ENCODE results near the gene DPYSL5.

DPYSL5 gene

GRCh38 chr2:26988058-26988860, 140.3 kb downstream of the DPYSL5 start:
- Mint-ChIP-seq H3K36me3 (no peaks in the 10 kb centered on the region), H3K4me3 (no peak overlapping the region), H3K4me1 (no peaks in the 10 kb centered on the region), H3K9me3 (no peaks in the 10 kb centered on the region), H3K27me3 (no peaks in the 10 kb centered on the region), H3K27ac (no peak overlapping the region)

- Mint-ChIP-seq H3K36me3 (no peaks in the 10 kb centered on the region), H3K9me3 (no peaks in the 10 kb centered on the region), H3K4me1 (no peaks in the 10 kb centered on the region), H3K4me3 (no peak overlapping the region), H3K27me3 (no peaks in the 10 kb centered on the region), H3K27ac (no peak overlapping the region)
These were observed 141.2 kb downstream of the DPYSL5 start for GRCh38 chr2:26989156-26989555.

- no peaks in the 10 kb centered on the region for H3K27me3 Mint-ChIP-seq
- H3K4me1 Mint-ChIP-seq: no peaks in the 10 kb centered on the region
- H3K27ac Mint-ChIP-seq: no peak overlapping the region
- H3K36me3 Mint-ChIP-seq: no peaks in the 10 kb centered on the region
- H3K4me3 Mint-ChIP-seq: no peak overlapping the region
- H3K9me3 Mint-ChIP-seq: no peaks in the 10 kb centered on the region
These were observed 143.8 kb downstream of the DPYSL5 start for GRCh38 chr2:26991717-26992116.

GRCh38 chr2:26993768-26994167, 145.8 kb downstream of the DPYSL5 start:
- H3K27me3 Mint-ChIP-seq: no peaks in the 10 kb centered on the region
- no peak overlapping the region for H3K27ac Mint-ChIP-seq
- no peaks in the 10 kb centered on the region for H3K36me3 Mint-ChIP-seq
- H3K4me1 Mint-ChIP-seq: no peaks in the 10 kb centered on the region
- no peaks in the 10 kb centered on the region for H3K9me3 Mint-ChIP-seq
- H3K4me3 Mint-ChIP-seq: no peak overlapping the region

GRCh38 chr2:26994983-26995382, 147.1 kb downstream of the DPYSL5 start:
- no peaks in the 10 kb centered on the region for H3K9me3 Mint-ChIP-seq
- H3K27ac Mint-ChIP-seq: no peak overlapping the region
- no peaks in the 10 kb centered on the region for H3K27me3 Mint-ChIP-seq
- H3K4me3 Mint-ChIP-seq: no peak overlapping the region
- no peaks in the 10 kb centered on the region for H3K36me3 Mint-ChIP-seq
- H3K4me1 Mint-ChIP-seq: no peaks in the 10 kb centered on the region

GRCh38 chr2:26997394-26997793, 149.5 kb downstream of the DPYSL5 start:
- Mint-ChIP-seq H3K27ac (no peak overlapping the region), H3K36me3 (no peaks in the 10 kb centered on the region), H3K4me1 (no peaks in the 10 kb centered on the region), H3K4me3 (no peak overlapping the region), H3K27me3 (no peaks in the 10 kb centered on the region), H3K9me3 (no peaks in the 10 kb centered on the region)

- no peak overlapping the region for H3K27ac Mint-ChIP-seq
These were observed 150.4 kb downstream of the DPYSL5 start for GRCh38 chr2:26998323-26998722.

More at GRCh38 chr2:26998323-26998722, 150.4 kb downstream of the DPYSL5 start:
- Mint-ChIP-seq H3K9me3 (no peaks in the 10 kb centered on the region), H3K4me1 (no peaks in the 10 kb centered on the region), H3K4me3 (no peak overlapping the region), H3K36me3 (no peaks in the 10 kb centered on the region), H3K27me3 (no peaks in the 10 kb centered on the region)
